PC-9 (cell line): ENCODE measurements around the gene TMEM123.

Experiments
- CTCF ChIP-seq: fragments of 200-600 bp; sonication (generic); conservative IDR thresholded peaks from 2 replicates; pipeline ENCODE4 v1.6.1; 2017; ENCODE audit warnings: mixed run types, antibody characterized with exemption, mild to moderate bottlenecking, moderate library complexity
- EZH2 ChIP-seq: fragments of 200-600 bp; sonication (generic); IDR thresholded peaks from 2 replicates; pipeline ENCODE4 v1.8.0; 2017; ENCODE audit warnings: antibody characterized with exemption, low read depth

GRCh38 chr11:102500829-102501228 is 48.3 kb upstream of the TMEM123 start:
- TF ChIP-seq CTCF (no peak), EZH2 (no peak)
